Stimulated activated CD8-positive, alpha-beta memory T cell treated with anti-CD3 and anti-CD28 coated beads, Interleukin-12 subunit alpha, Interleukin-12 subunit beta, amount 100 ng/mL, for 24 hours (primary cell): ENCODE measurements around the gene AQP9.

Experiments
- DNase-seq: peaks from one replicate; pipeline ENCODE4 v3.0.0-alpha.2; 2020; ENCODE audit errors: extremely low read depth

The AQP9 gene

GRCh38 chr15:58139989-58140522 lies 1.9 kb downstream of the AQP9 start:
- DNase-seq, result no peak

GRCh38 chr15:58141894-58142293 lies 3.7 kb downstream of the AQP9 start:
- no peak for DNase-seq

- no peak for DNase-seq
Observed at GRCh38 chr15:58142827-58143461, 4.8 kb downstream of the AQP9 start.

GRCh38 chr15:58145606-58146005 lies 7.4 kb downstream of the AQP9 start:
- no peak for DNase-seq

GRCh38 chr15:58146211-58146610 lies 8.0 kb downstream of the AQP9 start:
- no peak for DNase-seq

GRCh38 chr15:58146749-58147148 lies 8.6 kb downstream of the AQP9 start:
- DNase-seq, result no peak

GRCh38 chr15:58147171-58147611 lies 9.0 kb downstream of the AQP9 start:
- DNase-seq, result no peak

- no peak for DNase-seq
Observed at GRCh38 chr15:58148120-58148519, 9.9 kb downstream of the AQP9 start.

- no peak for DNase-seq
Observed at GRCh38 chr15:58148633-58149445, 10.7 kb downstream of the AQP9 start.

- DNase-seq, result no peak
Observed at GRCh38 chr15:58154769-58155168, 16.6 kb downstream of the AQP9 start.

- no peak for DNase-seq
Observed at GRCh38 chr15:58159827-58160386, 21.7 kb downstream of the AQP9 start.

GRCh38 chr15:58161436-58161930 lies 23.3 kb downstream of the AQP9 start:
- DNase-seq, result no peak

- DNase-seq, result no peak
Observed at GRCh38 chr15:58163985-58164384, 25.8 kb downstream of the AQP9 start.

GRCh38 chr15:58164926-58165325 lies 26.7 kb downstream of the AQP9 start:
- no peak for DNase-seq

- no peak for DNase-seq
Observed at GRCh38 chr15:58165661-58166060, 27.5 kb downstream of the AQP9 start.

GRCh38 chr15:58167095-58167691 lies 29.0 kb downstream of the AQP9 start:
- no peak for DNase-seq

GRCh38 chr15:58169934-58170333 lies 31.8 kb downstream of the AQP9 start:
- DNase-seq, result no peak

GRCh38 chr15:58171476-58172061 lies 33.4 kb downstream of the AQP9 start:
- no peak for DNase-seq

GRCh38 chr15:58174709-58175108 lies 36.5 kb downstream of the AQP9 start:
- DNase-seq, result no peak

- DNase-seq, result no peak
Observed at GRCh38 chr15:58175955-58176354, 37.8 kb downstream of the AQP9 start.

GRCh38 chr15:58178668-58179067 lies 40.5 kb downstream of the AQP9 start:
- no peak for DNase-seq

- DNase-seq, result no peak
Observed at GRCh38 chr15:58179206-58179605, 41.0 kb downstream of the AQP9 start.
